NCI-H146 (cell line): ENCODE data around the gene CACTIN.

Experiments used
- DNase-seq: peaks from one replicate; lab custom pipeline; 2025; lab: John Stamatoyannopoulos, UW

Gene CACTIN

DNA sequence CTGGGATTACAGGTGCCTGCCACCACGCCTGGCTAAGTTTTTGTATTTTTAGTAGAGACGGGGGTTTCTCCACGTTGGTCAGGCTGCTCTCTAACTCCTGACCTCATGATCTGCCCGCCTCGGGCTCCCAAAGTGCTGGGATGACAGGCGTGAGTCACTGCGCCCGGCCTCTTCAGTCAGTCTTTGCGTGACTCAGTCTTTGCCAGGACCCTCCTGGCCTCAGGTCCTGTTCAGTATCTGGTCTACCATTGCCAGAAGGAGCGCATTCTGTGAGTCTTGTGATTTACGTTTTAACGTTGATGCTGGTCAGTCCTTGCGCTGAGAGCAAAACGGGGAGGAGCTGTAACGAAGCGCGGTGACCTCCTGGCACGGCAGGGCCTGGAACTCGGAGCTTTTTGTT, 61.5 kb downstream of the CACTIN start:
- DNase-seq: no peak

DNA sequence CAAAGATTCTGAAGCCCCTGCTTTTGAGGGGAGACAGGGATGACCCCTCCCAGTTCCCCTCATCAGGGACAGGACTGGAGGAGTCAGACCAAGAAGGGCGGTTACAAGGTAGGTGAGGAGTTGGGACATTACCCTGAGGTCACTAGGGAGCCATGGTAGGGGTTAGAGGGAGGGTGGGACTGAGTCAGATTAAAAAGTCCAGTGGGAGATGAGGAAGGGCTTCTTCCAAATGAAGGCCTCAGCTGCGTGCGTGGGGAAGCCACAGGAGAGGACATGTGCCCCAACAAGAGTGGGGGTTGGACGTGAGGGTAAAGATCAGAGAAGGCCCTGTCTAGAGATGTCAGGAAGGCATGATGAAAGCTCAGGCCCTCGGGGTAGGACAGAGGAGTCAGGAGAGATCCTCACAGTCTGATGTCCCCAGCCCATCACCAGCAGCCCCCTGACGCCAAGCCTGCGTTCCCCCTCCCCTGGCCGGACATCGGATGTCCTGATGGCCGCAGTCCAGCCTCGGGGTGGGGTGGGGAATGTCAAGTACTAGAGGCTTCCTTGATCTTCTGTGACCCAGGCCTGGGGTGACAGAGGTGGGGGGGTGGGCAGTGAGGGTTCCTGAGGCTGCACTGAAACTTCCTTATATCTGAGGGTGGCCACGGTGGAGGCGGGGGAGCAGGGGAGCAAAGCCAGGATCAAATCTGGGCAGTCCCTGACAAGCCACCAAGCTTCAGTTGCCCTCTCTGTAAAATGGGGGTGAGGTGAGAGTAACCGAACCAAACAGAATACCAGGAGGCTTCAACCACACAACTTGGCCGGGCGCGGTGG, 62.7 kb downstream of the CACTIN start:
- no peak for DNase-seq
